Esophagus muscularis mucosa (tissue), 4 donors: Measurements from ENCODE around the gene C4orf36.

Experiments used
- EP300 ChIP-seq: sonication (generic); formaldehyde crosslinking; IDR thresholded peaks from one replicate; pipeline ENCODE4 v1.6.1; 2017; ENCODE audit warnings: antibody characterized with exemption
- POLR2AphosphoS5 ChIP-seq, 2 donors: sonication (generic); formaldehyde crosslinking; IDR thresholded peaks; one replicate each; pipeline ENCODE4 v1.6.1; 2017; ENCODE audit warnings: antibody characterized with exemption in 2 of 2
- TF ChIP-seq, protein P1 (sequence below), 3 experiments: fragments of 200-600 bp in 2 of 3; fragments of 450-650 bp in 1 of 3; sonication (generic) in 2 of 3; IDR thresholded peaks; one replicate each; pipeline ENCODE4 v1.5.1; 2017 to 2019; ENCODE audit warnings: antibody characterized with exemption in 3 of 3, mild to moderate bottlenecking in 2 of 3, moderate library complexity in 1 of 3

DNA sequence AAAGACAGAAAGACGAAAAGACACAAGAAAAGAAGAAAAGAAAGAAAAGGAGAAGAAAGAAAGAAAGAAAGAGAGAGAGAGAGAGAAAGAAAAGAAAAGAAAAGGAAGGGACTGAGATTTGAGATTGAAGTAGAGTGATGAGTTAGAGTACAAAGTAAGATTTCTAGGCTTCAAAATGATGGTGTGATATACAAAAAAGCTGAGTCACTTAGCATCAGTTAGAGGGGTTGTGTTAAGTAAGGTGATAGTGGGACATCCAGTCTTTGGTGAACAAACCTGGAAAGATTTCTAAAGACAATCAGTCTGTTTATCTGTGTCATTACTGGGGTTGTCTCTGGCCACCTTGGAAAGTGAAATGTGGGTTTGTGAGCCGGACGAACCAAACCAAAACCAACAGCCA is 56.5 kb downstream of the C4orf36 start:
- TF ChIP-seq POLR2AphosphoS5 (IDR thresholded peaks at IDR 0.05) (no peak), EP300 (no peak)
- TF ChIP-seq, protein P1, sequence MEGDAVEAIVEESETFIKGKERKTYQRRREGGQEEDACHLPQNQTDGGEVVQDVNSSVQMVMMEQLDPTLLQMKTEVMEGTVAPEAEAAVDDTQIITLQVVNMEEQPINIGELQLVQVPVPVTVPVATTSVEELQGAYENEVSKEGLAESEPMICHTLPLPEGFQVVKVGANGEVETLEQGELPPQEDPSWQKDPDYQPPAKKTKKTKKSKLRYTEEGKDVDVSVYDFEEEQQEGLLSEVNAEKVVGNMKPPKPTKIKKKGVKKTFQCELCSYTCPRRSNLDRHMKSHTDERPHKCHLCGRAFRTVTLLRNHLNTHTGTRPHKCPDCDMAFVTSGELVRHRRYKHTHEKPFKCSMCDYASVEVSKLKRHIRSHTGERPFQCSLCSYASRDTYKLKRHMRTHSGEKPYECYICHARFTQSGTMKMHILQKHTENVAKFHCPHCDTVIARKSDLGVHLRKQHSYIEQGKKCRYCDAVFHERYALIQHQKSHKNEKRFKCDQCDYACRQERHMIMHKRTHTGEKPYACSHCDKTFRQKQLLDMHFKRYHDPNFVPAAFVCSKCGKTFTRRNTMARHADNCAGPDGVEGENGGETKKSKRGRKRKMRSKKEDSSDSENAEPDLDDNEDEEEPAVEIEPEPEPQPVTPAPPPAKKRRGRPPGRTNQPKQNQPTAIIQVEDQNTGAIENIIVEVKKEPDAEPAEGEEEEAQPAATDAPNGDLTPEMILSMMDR (IDR thresholded peaks at IDR 0.05): no peak
